Neuronal stem cell (in vitro differentiated cells): ENCODE measurements around the gene OCA2.

Experiments used
- DNase-seq: peaks from one replicate; pipeline ENCODE4 v3.0.0-alpha.2; 2013; ENCODE audit warnings: low spot score
- H2AFZ ChIP-seq: one replicate; pipeline ENCODE4 v1.6.1; 2013; ENCODE audit warnings: mild to moderate bottlenecking, low read length, inconsistent platforms
- H2AK5ac ChIP-seq: 2 replicates; pipeline ENCODE4 v1.6.1; 2013; ENCODE audit warnings: low read depth, mild to moderate bottlenecking, inconsistent platforms, low read length, moderate library complexity, mixed read lengths
- H2BK120ac ChIP-seq: 2 replicates; pipeline ENCODE4 v1.6.1; 2013; ENCODE audit warnings: low read depth, mild to moderate bottlenecking, inconsistent platforms, low read length, moderate library complexity, mixed read lengths
- H2BK12ac ChIP-seq: one replicate; pipeline ENCODE4 v1.6.1; 2013; ENCODE audit warnings: low read length, inconsistent platforms
- H2BK15ac ChIP-seq: 2 replicates; pipeline ENCODE4 v1.6.1; 2013; ENCODE audit warnings: mild to moderate bottlenecking, low read length, inconsistent platforms, mixed read lengths
- H2BK5ac ChIP-seq: one replicate; pipeline ENCODE4 v1.6.1; 2013; ENCODE audit warnings: inconsistent platforms, mild to moderate bottlenecking, low read length, moderate library complexity
- H3K14ac ChIP-seq: one replicate; pipeline ENCODE4 v1.6.1; 2013; ENCODE audit warnings: low read length, inconsistent platforms
- H3K18ac ChIP-seq: 2 replicates; pipeline ENCODE4 v1.6.1; 2013; ENCODE audit warnings: low read length, inconsistent platforms
- H3K23ac ChIP-seq: 2 replicates; pipeline ENCODE4 v1.6.1; 2013; ENCODE audit warnings: low read depth, mild to moderate bottlenecking, mixed read lengths, low read length, inconsistent platforms; ENCODE audit not compliant: poor library complexity
- H3K27ac ChIP-seq: replicated peaks from 3 replicates; pipeline ENCODE4 v1.5.1; 2013; ENCODE audit warnings: low read length, inconsistent platforms
- H3K27me3 ChIP-seq, 3 experiments: 2 replicates each; pipeline ENCODE4 v1.6.1; 2013; ENCODE audit warnings: low read length in 3 of 3, mild to moderate bottlenecking in 2 of 3, inconsistent platforms in 1 of 3, low read depth in 1 of 3, mixed read lengths in 1 of 3, moderate library complexity in 1 of 3; ENCODE audit not compliant: control insufficient read depth in 3 of 3, insufficient read depth in 3 of 3
- H3K36me3 ChIP-seq, 2 donors: replicated peaks in 1 of 2; 2 replicates each; pipeline ENCODE4 v1.6.1; 2013; ENCODE audit warnings: low read length in 2 of 2; ENCODE audit not compliant: control insufficient read depth in 2 of 2, insufficient read depth in 2 of 2
- H3K4ac ChIP-seq: 2 replicates; pipeline ENCODE4 v1.6.1; 2013; ENCODE audit warnings: inconsistent platforms, mild to moderate bottlenecking, low read length, moderate library complexity
- H3K4me1 ChIP-seq, 2 donors: 1 replicate in 1 of 2; 2 replicates in 1 of 2; pipeline ENCODE4 v1.6.1; 2013; ENCODE audit warnings: low read length in 2 of 2, low read depth in 1 of 2; ENCODE audit not compliant: control insufficient read depth in 2 of 2, insufficient read depth in 1 of 2
- H3K4me2 ChIP-seq: one replicate; pipeline ENCODE4 v1.6.1; 2013; ENCODE audit warnings: mild to moderate bottlenecking, low read length, inconsistent platforms; ENCODE audit not compliant: insufficient read depth, poor library complexity, severe bottlenecking
- H3K4me3 ChIP-seq, 2 donors: 2 replicates each; pipeline ENCODE4 v1.5.1; 2013; ENCODE audit warnings: low read length in 2 of 2, mild to moderate bottlenecking in 2 of 2, inconsistent platforms in 1 of 2, moderate library complexity in 1 of 2
- H3K79me1 ChIP-seq: one replicate; pipeline ENCODE4 v1.6.1; 2013; ENCODE audit warnings: low read depth, mild to moderate bottlenecking, inconsistent platforms, low read length, moderate library complexity
- H3K9ac ChIP-seq: one replicate; pipeline ENCODE4 v1.6.1; 2013; ENCODE audit warnings: mild to moderate bottlenecking, low read depth, low read length, inconsistent platforms; ENCODE audit not compliant: poor library complexity
- H3K9me3 ChIP-seq, 2 donors: replicated peaks in 1 of 2; 2 replicates each; pipeline versions ENCODE3 to v1.6.1; 2013; ENCODE audit warnings: low read length in 2 of 2, mild to moderate bottlenecking in 2 of 2, inconsistent platforms in 1 of 2, low read depth in 1 of 2, mixed read lengths in 1 of 2, moderate library complexity in 1 of 2; ENCODE audit not compliant: control insufficient read depth in 2 of 2, insufficient read depth in 1 of 2
- H4K8ac ChIP-seq: one replicate; pipeline ENCODE4 v1.6.1; 2013; ENCODE audit warnings: low read depth, mild to moderate bottlenecking, inconsistent platforms, low read length, moderate library complexity
- H4K91ac ChIP-seq: one replicate; pipeline ENCODE4 v1.6.1; 2013; ENCODE audit warnings: low read length, low read depth, mild to moderate bottlenecking, inconsistent platforms; ENCODE audit not compliant: poor library complexity
- WGBS, 2 donors: extraction: QIAGEN DNeasy Blood & Tissue Kit; methylation state at CpG; one replicate each; pipeline ENCODE4 v1.1.7; 2013; ENCODE audit warnings: missing lambda C conversion rate in 2 of 2, mixed read lengths in 1 of 2; ENCODE audit not compliant: insufficient read length in 2 of 2, insufficient replicate concordance in 1 of 2; ENCODE audit errors: extremely low coverage in 2 of 2; 5-methylcytosine and 5-hydroxymethylcytosine counted together

OCA2 gene

DNA sequence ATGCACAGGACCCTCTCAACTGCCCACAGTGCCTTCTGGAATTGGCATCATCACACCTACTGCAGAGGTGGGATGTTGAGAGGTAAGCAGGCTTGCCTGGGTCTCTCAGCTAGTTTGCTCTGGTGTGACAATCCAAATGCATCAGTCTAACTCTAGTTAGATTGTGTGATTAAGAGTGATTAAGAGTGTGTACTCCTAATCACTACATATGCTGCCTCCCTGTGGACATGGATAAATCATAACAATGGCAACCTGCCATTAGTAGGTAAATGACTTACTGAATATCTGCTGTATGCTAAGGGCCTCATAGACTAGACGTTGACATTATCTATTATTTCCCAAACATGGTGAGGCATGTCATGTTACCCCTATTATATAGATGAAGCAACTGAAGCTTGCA lies 342.1 kb downstream of the OCA2 start:
- no peak overlapping the region for H4K91ac ChIP-seq
- WGBS, 2 donors = no CpG with 5 or more reads among the region's 1 CpG
- no peaks in the 10 kb centered on the region for H3K79me1 ChIP-seq

DNA sequence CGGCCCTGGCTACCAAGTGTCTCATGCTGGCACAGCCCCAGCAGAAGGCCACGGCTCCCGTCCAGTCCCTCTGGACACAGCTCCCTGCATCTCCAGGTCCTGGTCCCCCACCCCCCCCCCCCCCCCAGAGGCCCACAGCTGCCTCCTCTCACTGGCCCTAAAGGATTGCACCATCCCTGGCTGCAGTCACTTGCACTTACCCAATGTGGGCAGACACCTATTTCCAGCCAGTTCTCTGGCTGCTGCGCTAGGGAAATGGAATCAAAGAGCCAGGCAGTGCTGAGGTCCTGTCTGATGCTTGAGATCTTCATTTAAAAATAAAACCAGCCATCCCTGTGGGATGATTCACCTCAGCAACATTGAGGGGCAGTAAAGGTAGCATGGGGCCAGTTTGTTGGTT lies 346.4 kb downstream of the OCA2 start:
- Histone ChIP-seq H2AFZ (no peak overlapping the region), H3K23ac (no peak overlapping the region), H3K36me3 (no peaks in the 10 kb centered on the region), H2AK5ac (no peak overlapping the region), H3K79me1 (no peaks in the 10 kb centered on the region), H4K91ac (peak overlapping the region; percentile 5), H2BK12ac (no peak overlapping the region), H3K4ac (no peak overlapping the region), H3K18ac (no peak overlapping the region), H2BK5ac (no peak overlapping the region), H3K4me1 (peaks cover 0 to 5% of the 10 kb centered on the region in 2 donors), H2BK120ac (no peak overlapping the region), H3K14ac (no peak overlapping the region), H3K9me3 (peaks cover 0 to 4% of the 10 kb centered on the region in 2 donors), H3K27me3 (peaks cover 0 to 2% (median 0%) of the 10 kb centered on the region in 3 experiments), H2BK15ac (no peak overlapping the region), H3K27ac (no peak overlapping the region), H3K9ac (no peak overlapping the region), H4K8ac (no peak overlapping the region), H3K4me3 (no peak overlapping the region), H3K4me2 (no peak overlapping the region)
- WGBS, 2 donors = no CpG with 5 or more reads among the region's 4 CpGs
- DNase-seq = no peak

More for the DNA sequence above, 342.1 kb downstream of the OCA2 start:
- H3K4ac ChIP-seq = no peak overlapping the region
- no peak overlapping the region for H4K8ac ChIP-seq
- no peak overlapping the region for H3K23ac ChIP-seq
- H3K4me1 ChIP-seq = peaks cover 0 to 5% of the 10 kb centered on the region in 2 donors
- no peak for DNase-seq
- H2AK5ac ChIP-seq = no peak overlapping the region
- no peak overlapping the region for H2BK15ac ChIP-seq
- H3K27me3 ChIP-seq = no peaks in the 10 kb centered on the region
- H2AFZ ChIP-seq = no peak overlapping the region
- H2BK120ac ChIP-seq = no peak overlapping the region
- no peak overlapping the region for H2BK12ac ChIP-seq
- no peak overlapping the region for H3K27ac ChIP-seq
- no peak overlapping the region for H3K4me2 ChIP-seq
- H3K14ac ChIP-seq = no peak overlapping the region
- no peak overlapping the region for H3K4me3 ChIP-seq
- H3K18ac ChIP-seq = no peak overlapping the region
- no peaks in the 10 kb centered on the region for H3K36me3 ChIP-seq
- H2BK5ac ChIP-seq = no peak overlapping the region
- no peak overlapping the region for H3K9ac ChIP-seq
- H3K9me3 ChIP-seq = no peaks in the 10 kb centered on the region

DNA sequence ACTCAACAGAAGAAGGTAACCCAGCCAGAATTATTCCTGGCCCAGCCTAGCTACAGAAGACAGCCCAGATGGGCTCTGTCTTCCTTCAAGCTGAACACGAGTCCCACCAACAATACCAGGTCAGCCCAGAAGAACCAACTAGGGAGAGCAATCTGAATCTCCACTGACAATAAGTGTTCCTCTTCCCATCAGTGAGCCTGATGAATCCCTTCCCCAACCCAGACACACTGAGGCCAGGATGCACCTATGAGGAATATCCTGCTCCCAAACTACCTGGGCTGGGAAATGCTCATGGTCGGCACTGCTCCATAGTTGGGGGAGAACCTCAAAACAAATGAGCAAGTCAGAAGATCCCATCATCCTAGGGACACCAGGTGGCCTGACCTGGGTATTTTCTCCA lies 351.1 kb downstream of the OCA2 start:
- Histone ChIP-seq H3K79me1 (no peaks in the 10 kb centered on the region), H3K27ac (no peak overlapping the region)

DNA sequence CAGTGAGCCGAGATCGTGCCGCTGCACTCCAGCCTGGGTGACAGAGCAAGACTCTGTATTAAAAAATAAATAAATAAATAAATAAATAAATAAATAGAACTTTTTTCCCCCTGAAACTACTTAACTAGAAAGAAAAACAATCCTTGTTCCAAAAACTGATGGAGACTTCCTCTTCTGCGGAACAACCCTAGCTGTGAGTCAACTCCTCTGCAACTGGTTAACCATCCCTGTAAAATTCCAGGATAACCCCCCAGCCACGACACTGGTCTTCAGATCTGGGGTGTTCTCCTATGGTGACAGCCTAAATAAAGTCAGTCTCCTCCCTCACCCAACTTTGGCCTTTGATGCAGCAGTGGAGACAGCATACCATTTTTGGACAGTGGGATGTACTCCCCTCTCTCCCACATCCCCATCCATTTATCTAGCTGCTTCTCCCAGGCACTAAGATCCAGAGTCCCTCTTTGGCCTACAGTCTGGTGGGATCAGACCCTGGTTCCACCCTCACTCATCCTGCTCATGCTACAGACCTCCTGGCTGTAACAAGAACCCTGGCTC lies 352.6 kb downstream of the OCA2 start:
- no CpG with 5 or more reads among the region's 5 CpGs for WGBS, 2 donors
- DNase-seq = no peak

More for the DNA sequence above, 351.1 kb downstream of the OCA2 start:
- Histone ChIP-seq H3K9ac (no peak overlapping the region), H3K36me3 (no peaks in the 10 kb centered on the region), H2BK12ac (no peak overlapping the region), H3K4me1 (peaks cover 0 to 1% of the 10 kb centered on the region in 2 donors), H3K18ac (peak overlapping the region; percentile 52), H2BK5ac (no peak overlapping the region), H4K8ac (no peak overlapping the region), H3K23ac (no peak overlapping the region), H2AFZ (no peak overlapping the region), H3K14ac (no peak overlapping the region), H2BK120ac (no peak overlapping the region), H4K91ac (no peak overlapping the region), H2AK5ac (no peak overlapping the region), H3K4ac (no peak overlapping the region), H3K4me2 (no peak overlapping the region), H2BK15ac (no peak overlapping the region), H3K4me3 (peak overlapping the region in 1 of 2 donors; percentile 22), H3K27me3 (peaks cover 0 to 2% (median 0%) of the 10 kb centered on the region in 3 experiments), H3K9me3 (peaks cover 0 to 4% of the 10 kb centered on the region in 2 donors)
- no peak for DNase-seq
- WGBS, 2 donors = no CpG with 5 or more reads among the region's 2 CpGs

More for the DNA sequence above, 352.6 kb downstream of the OCA2 start:
- no peak overlapping the region for H3K4ac ChIP-seq
- H4K91ac ChIP-seq = no peak overlapping the region
- no peak overlapping the region for H3K27ac ChIP-seq
- no peak overlapping the region for H3K4me2 ChIP-seq
- no peak overlapping the region for H3K18ac ChIP-seq
- H3K4me3 ChIP-seq = no peak overlapping the region
- no peak overlapping the region for H2BK120ac ChIP-seq
- no peak overlapping the region for H3K23ac ChIP-seq
- H3K79me1 ChIP-seq = no peaks in the 10 kb centered on the region
- H3K4me1 ChIP-seq = peaks cover 0 to 1% of the 10 kb centered on the region in 2 donors
- H4K8ac ChIP-seq = no peak overlapping the region
- no peak overlapping the region for H2BK12ac ChIP-seq
- H2BK5ac ChIP-seq = no peak overlapping the region
- H2AFZ ChIP-seq = no peak overlapping the region
- H3K9me3 ChIP-seq = peaks cover 0 to 4% of the 10 kb centered on the region in 2 donors
- H3K36me3 ChIP-seq = no peaks in the 10 kb centered on the region
- no peak overlapping the region for H2BK15ac ChIP-seq
- peaks cover 0 to 2% (median 0%) of the 10 kb centered on the region in 3 experiments for H3K27me3 ChIP-seq
- H3K9ac ChIP-seq = no peak overlapping the region
- no peak overlapping the region for H2AK5ac ChIP-seq
- H3K14ac ChIP-seq = no peak overlapping the region
